ENCODE results near the gene LEKR1.
"Not testable (repeated sequence)": the region's sequence is repeated elsewhere in the genome, so short reads cannot be mapped to it uniquely, and the experiment has no call there.

Gene LEKR1

DNA sequence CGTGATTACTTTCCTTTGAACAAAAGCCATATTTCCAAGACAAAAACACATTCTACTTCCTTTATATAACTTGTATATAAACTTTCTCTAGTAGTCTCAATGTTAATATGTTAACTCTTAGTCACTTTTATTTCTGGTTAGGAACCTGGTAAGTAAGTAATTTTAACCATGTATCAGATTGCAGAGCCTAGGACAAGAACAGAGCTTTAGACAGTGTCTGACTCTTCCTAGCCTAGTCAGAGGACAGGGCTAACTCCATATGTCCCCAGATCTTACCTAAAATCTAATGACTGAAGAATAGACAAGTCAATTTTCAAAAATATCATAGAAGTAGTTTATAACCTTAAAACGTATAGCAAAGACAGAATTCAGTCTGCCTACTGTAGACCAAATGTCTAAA lies 8.3 kb downstream of the LEKR1 start:
- no peak for DNase-seq (ENCODE audit: extremely low read depth in 1 of 2, low read depth in 1 of 2)

DNA sequence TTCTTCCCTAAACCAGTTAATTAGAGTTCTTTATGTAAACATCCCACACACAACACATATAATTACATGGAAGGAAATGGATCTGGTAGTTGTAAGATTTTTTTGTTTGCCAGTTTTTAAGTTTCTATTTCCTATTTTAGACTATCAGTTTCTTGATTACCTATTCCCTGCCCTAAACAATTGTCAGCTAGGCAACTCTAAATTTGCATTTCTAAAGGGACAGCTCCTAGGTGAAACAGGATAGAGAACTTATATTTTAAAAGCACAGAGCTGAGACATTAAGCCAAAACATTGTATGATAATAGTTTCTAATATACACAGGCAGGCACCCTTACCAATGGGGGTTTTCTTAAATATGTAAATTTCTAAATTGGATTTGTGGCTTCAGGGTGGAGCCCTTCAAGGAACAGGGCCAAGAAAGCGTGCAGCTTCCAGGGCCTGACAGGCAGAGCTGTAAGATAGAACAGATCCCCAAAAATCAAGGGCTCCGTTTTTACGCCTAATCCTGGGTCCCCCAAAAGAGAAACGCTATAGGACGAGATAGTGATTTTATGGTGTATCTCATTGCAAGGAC lies 8.9 kb downstream of the LEKR1 start:
- DNase-seq (ENCODE audit: extremely low read depth in 1 of 2, low read depth in 1 of 2), result no peak

DNA sequence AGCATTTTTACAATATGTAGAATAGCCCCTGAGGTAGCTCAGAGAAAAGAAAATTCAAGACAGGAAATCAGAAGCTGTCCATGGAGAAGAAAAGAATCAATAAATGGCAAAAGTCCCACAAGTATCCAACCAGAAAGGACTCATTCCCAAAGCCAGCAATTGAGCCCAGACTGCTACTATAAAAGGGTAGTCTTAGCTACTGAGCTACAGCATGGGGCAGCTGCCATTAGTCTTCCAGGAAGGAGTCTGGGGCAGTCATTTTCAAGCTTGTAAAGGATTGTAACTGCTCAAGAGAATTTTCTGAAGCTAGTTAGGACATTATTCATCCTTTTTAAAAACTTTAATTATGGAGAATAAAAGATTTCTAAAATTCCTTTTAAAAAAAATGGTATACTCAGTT lies 10.5 kb downstream of the LEKR1 start:
- no peak for DNase-seq (ENCODE audit: extremely low read depth in 1 of 2, low read depth in 1 of 2)

DNA sequence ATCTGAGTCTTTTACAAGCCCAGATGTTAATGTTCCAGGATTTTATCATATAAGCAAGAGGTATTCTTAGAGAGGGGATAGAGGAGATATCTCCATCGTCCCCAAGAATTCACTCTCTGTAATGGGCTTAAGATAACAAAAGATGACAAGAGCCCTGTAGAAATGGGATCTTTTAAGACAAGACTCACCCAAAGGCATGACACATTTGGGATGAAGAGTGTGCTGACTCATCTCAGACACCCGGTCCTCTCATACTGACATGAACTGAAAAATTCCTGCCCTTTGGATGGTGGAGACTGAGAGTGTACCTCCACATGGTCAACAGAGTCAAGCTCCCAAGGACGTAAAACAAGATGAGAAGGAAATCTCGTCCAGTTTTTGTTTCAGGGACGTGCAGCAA lies 11.0 kb downstream of the LEKR1 start:
- no peak for DNase-seq (ENCODE audit: extremely low read depth in 1 of 2, low read depth in 1 of 2)

DNA sequence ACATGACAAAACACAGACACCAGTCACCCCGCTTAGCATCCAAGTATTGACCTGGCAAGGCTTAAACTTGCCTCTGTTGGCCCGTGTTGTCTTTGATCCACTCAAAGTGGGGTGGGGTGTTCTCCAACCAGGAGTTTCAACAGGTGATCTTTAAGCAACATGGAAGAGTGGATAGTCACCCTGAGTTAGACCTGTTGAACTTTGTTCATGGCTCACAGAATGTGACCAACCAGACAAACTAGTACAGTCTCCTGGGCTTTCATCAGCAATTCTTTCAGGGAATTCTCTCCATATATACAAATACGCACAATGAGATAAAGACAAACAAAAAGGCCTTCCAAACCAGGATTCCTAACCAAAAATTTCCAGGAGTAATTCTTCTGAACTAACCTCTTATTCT lies 11.9 kb downstream of the LEKR1 start:
- no peak for DNase-seq (ENCODE audit: extremely low read depth in 1 of 2, low read depth in 1 of 2)

DNA sequence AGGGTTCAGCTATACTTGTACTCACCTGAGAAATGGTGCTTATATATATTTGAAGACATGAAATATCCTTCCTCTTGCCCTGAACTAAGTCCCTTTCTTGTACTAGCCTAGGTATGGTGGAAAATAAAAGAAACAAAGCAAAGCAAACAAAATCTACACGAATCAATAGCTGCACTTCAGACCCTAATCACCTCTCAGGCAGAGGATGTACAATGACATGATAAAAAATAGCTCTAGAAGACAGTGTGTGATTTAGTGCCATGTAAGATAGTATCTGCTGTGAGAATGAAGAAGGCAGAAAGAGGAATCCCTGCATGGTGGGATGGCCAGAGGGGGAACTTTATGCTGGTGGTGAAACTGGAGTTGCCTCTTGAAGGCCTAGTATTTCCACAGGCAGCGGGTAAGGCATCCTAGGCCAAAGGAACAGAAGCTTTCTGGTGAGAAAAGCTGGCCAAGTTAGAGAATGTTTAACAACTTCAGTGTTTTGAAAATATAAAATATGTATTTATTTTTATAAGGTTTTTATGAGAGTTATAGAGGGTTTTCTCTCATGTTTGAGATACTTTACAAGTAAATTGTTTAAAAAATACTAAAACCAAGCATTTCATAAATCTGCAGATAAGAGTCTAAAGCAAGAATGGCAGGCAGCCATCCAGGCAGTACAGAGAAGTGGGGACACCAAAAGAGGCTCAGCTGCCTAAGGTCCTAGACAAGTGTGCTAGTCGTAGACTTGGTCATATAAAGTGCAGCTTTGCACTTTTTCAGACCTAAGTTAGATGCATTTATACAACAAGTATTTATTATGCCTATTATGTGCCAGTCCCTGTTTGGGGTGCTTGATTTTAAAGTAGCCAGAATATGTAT lies 14.9 kb downstream of the LEKR1 start:
- no peak for DNase-seq (ENCODE audit: extremely low read depth in 1 of 2, low read depth in 1 of 2)

DNA sequence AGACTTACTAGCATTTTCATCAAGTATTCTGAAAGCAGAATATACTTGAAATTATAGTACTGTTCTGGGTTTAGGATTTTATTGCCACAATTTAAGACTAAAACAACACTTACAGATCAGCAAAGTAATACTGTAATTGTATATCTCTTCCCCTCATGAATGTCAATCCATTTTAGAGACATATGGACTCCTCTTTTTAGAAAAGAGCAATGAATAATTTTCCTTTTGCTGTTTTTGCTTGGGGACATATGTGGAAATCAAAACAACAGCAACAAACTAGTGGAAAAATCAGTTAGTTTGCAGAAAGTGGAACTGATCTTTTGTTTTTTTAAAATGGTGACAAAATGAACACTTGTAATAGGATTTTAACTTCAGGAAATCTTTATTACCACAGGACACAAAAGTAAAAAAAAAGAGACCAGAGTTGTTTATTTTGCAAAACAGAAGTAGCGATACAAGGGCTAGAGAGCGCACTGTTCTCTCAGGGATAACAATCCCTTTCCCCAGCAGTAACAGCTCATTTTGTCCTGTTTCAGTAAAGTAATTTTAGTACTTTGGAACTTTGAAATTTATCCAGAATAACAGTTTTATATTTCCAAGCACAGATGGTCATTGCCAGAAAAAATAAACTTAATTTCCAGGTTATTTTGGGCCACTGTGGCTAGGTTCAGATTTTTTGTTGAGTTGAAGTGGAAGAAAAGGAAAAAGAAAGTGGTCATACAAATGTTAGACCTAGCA lies 17.1 kb downstream of the LEKR1 start:
- no peak for DNase-seq (ENCODE audit: extremely low read depth in 1 of 2, low read depth in 1 of 2)

DNA sequence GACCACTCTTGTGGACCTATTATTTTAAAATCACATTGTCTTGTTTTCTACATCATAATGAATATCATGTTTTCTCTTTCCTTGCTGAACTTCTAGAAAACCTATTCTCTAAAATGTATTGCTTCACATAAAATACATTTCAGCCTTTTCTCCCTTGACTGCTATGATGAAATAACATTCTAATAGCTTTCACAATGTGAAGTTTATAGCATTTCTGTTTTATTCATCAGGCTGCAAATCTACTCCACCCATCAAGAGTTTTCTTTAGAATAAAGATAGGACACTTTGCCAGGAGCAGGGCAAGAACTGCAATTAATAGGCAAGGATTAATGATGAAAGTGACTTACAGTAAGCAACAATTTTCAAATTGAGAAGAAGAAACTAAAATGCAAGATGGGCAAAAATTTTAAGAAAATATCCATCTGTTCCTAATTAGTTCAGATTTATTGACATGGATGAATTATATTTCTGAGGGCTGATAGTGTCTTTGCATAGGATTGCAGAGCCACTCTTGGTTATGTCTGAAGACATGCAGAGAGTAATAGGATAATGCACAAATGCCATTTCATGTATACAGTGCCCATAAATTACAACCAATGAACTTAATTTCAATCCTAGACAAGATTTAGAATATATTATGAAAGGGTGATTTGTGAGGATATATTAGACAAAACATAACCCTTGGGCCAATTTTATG lies 21.7 kb downstream of the LEKR1 start:
- DNase-seq (ENCODE audit: extremely low read depth in 1 of 2, low read depth in 1 of 2), result no peak

DNA sequence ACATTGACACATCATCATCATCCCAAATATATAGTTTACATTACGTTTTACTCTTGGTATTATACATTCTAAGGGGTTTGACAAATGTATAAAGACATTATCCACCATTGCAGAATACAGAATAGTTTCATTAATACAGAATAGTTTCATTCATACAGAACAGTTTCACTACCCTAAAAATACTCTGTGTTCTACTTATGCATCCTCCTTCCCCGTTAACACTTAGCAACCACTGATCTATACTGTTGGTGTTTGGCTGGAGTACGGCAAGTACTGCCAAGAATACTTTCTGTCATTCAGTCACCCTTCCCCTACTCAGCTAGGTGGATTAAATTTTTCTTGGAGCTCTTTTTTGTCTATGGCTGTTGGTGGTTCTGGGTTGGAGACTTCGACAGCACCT lies 33.4 kb downstream of the LEKR1 start:
- DNase-seq (ENCODE audit: extremely low read depth in 1 of 2, low read depth in 1 of 2), result no peak

DNA sequence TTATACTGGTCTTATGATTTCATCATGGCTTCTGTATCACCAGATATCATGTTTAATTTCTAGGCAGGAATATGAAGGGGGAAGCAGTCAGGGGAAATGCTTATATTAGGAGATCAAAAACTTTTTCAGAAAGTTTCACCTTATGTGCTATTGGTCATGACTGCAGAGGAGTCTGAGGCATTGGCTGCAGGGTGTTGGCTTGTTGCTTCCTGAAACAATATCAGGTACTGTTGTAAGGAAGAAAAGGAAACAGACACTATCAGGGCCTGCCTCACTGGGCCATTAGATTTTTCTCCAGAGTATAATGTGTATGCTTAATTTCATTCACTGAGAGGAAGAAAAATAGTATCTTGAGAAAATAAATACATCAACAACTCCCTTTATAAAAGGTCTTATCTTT lies 34.7 kb downstream of the LEKR1 start:
- no peak for DNase-seq (ENCODE audit: extremely low read depth in 1 of 2, low read depth in 1 of 2)

DNA sequence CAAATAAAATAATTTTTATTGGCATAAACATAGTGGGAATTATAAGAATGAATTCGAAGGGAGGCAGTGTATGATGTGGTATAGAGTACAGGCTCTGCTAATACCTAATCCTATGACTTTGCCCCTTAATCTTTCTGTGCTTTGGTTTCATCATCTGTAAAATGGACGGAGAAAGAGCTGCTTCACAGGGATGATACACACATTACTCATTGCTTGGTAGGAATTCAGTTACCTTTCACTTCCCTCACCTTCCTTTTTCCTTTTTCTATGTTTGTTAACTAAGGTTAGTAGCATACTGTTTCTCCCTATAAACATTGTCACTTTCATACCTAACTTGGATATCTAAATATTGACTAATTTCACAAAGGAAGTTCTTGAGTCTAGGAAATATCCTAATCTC lies 36.2 kb downstream of the LEKR1 start:
- DNase-seq (ENCODE audit: extremely low read depth in 1 of 2, low read depth in 1 of 2), result no peak

DNA sequence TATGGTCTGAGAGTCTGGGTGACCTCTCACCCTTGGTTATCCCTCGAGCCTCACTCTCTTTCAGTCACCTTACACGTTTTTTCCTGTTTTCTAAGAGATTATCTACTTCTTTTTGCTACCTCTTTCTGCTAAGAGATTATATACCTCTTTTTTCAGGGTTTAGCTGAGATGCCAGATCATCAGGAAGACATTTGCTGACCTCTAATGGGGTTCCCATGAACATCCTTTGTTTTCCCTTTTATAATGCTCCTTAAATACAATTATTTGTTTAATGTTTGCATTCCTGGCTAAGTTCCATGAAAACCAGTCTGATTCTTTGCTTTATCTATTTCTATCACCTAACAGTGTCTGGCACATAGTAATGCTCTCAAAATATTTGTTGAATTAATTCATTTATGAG lies 39.6 kb downstream of the LEKR1 start:
- DNase-seq (ENCODE audit: extremely low read depth in 1 of 2, low read depth in 1 of 2), result no peak

DNA sequence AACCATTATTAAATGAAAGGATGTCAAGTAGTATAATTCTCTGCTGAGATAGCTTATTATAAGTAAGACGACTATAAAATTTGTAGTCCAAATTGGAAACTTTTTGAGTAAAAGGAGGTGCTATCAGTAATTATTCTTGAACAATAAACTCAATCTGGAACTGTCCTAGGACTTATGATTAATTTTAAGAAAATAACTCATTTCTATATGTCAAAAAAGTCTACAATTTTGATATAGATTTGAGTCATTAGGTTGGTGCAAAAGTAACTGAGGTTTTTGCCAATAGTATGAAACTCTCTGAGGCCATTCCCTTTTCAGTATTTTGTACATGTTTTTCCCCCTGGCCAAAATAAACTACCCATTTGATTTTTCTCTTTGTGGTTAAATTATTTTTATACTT lies 41.0 kb downstream of the LEKR1 start:
- DNase-seq (ENCODE audit: extremely low read depth in 1 of 2, low read depth in 1 of 2), result no peak

DNA sequence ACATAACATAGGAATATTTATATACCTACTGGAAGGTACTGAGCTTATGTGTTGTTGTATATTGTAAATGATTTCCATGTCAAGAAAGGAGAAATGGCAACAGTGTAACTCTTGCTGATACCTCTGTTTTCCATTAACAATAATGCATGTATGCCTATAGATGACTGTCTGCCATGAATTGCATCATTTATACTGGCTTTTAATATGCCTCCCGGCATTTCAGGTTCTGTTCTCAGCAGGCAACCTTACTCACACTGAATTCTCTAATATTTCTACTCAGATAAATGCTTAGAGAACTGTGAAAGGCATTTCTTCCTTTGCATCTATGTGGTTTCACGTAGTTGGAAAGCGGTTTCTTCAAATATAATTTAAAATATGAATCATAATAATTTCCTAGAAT lies 41.8 kb downstream of the LEKR1 start:
- DNase-seq (ENCODE audit: extremely low read depth in 1 of 2, low read depth in 1 of 2), result no peak

DNA sequence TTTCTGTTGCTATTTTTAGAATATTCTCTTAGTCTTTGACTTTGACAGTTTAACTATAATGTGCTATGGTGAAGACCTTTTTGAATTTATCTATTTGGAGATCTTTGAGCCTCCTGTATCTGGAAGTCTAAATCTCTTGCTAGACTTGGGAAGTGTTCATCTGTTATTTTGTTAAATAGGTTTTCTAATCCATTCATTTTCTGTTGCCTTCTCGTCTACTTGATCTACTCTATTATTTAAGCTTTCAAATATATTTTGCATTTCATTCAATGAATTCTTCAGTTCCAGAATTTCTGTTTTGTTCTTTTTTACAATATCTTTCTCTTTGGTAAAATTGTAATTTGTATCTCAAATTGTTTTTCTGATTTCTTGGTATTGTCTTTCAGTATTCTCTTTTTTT lies 47.8 kb downstream of the LEKR1 start:
- DNase-seq (ENCODE audit: extremely low read depth in 1 of 2, low read depth in 1 of 2), result no peak

DNA sequence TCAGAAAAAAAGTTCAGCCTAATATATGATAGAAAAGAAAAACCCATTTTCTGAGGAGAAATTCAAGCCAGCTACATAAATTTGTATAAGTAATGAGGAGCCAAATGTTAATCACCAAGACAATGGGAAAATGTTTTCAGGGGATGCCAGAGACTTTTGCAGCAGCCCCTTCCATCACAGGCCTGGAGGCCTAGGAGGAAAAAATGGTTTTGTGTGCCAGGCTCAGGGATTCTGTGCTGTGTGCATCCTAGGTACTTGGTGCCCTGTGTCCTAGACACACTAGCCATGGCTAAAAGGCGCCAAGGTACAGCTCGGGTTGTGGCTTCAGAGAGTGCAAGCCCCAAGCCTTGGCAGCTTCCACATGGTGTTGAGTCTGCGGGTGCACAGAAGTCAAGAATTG lies 53.3 kb downstream of the LEKR1 start:
- not testable (repeated sequence) for DNase-seq (ENCODE audit: extremely low read depth in 1 of 2, low read depth in 1 of 2)

DNA sequence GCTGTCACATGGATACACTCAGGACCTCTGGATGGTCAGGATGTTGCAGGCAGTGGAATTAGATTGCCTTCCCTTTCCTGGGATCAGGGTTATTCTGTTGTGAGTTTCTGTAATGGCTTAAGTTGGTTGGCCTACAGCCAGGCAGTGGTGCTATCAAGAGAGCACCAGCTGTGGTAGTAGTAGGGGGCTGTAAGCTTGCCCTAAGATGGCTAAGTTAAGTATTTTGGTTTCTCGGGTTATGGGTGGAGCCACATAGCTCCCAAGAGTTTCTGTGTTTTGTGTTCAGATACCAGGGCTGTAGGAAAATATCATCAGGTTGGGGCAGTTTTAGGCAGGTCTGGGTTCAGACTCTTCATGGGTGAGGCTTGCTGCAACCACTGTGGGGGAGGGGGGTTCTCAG lies 59.6 kb downstream of the LEKR1 start:
- DNase-seq (ENCODE audit: extremely low read depth in 1 of 2, low read depth in 1 of 2), result no peak

DNA sequence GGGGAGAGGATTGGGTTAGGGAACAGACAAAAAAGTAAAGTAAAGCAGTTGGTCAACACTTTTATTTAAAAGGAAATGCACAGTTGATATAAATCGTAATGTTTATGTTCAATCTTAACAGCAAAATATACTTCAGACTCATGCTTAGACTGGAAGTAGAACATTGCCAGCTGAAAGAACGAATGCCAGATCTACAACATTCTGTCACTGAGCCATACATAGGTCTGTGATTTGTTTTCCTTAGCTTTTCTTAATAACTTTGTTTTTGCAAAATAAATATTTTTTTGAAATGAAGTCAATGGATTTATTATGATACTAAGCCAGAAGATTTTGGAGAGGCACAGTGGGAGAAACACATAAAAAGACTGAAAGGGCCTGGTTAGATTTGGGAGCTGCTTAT lies 62.0 kb downstream of the LEKR1 start:
- DNase-seq (ENCODE audit: extremely low read depth in 1 of 2, low read depth in 1 of 2), result no peak

DNA sequence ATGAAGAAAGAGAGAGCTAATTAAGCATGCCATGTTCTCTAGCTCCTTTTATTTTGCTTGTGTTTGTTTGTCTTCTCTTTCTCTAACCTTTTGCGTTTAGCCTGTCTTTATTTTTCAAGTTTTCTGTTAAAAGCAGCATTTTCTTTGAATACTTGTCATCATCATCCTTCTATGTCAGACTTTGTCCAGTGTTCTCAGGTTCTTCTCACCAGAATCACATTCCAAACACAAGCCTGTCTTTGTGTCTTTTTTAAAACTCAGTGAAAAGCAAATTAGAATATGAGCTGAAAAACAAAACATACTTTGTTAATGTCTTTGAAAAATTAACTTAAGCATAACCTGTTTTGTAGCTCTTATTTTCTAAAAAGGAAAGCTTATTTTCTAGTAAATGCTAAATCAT lies 62.4 kb downstream of the LEKR1 start:
- DNase-seq (ENCODE audit: extremely low read depth in 1 of 2, low read depth in 1 of 2), result no peak

DNA sequence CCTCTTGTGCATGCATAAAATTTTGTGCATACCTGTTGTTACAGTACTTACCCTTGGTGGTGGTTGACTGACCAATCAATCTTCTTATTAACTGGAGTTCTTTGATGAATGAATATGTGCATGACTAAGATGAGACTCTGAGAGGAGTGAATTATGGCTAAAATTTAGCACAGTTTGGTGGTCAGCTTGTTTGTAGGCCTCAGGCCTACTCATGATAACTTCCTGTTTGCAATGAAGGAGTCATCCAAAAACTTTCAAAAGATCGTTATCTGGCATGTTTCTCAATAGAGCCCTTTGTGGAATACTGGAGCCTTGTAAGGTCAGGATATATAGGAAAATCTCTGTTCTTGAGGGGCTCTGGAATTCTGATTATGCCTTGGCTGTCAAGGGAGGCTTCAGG lies 66.5 kb downstream of the LEKR1 start:
- DNase-seq (ENCODE audit: extremely low read depth in 1 of 2, low read depth in 1 of 2), result no peak

DNA sequence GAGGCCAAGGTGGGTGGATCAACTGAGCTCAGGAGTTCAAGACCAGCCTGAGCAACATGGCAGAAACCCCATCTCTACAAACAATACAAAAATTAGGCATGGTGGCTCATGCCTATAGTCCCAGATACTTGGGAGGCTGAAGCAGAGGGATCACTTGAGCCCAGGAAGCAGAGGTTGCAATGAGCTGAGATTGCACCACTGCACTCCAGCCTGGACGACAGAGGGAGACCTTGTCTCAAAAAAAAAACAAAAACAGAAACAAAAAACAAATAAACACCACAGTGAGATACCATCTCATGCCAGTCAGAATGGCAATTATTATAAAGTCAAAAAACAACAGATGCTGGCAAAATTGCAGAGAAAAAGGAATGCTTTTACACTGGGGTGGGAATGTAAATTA lies 69.2 kb downstream of the LEKR1 start:
- not testable (repeated sequence) for DNase-seq (ENCODE audit: extremely low read depth in 1 of 2, low read depth in 1 of 2)
